AG09319 (cell line): ENCODE measurements around the gene DDX60.

Source experiments
- DNase-seq: peaks from one replicate; pipeline ENCODE4 v3.0.0-alpha.2; 2010; ENCODE audit warnings: low read depth; ENCODE audit errors: extremely low read depth
- TF ChIP-seq, protein P1 (sequence below): IDR thresholded peaks from 2 replicates; pipeline ENCODE4 v1.5.1; 2011; ENCODE audit warnings: low read depth, mild to moderate bottlenecking, inconsistent platforms, low read length, moderate library complexity

The DDX60 gene, protein sequence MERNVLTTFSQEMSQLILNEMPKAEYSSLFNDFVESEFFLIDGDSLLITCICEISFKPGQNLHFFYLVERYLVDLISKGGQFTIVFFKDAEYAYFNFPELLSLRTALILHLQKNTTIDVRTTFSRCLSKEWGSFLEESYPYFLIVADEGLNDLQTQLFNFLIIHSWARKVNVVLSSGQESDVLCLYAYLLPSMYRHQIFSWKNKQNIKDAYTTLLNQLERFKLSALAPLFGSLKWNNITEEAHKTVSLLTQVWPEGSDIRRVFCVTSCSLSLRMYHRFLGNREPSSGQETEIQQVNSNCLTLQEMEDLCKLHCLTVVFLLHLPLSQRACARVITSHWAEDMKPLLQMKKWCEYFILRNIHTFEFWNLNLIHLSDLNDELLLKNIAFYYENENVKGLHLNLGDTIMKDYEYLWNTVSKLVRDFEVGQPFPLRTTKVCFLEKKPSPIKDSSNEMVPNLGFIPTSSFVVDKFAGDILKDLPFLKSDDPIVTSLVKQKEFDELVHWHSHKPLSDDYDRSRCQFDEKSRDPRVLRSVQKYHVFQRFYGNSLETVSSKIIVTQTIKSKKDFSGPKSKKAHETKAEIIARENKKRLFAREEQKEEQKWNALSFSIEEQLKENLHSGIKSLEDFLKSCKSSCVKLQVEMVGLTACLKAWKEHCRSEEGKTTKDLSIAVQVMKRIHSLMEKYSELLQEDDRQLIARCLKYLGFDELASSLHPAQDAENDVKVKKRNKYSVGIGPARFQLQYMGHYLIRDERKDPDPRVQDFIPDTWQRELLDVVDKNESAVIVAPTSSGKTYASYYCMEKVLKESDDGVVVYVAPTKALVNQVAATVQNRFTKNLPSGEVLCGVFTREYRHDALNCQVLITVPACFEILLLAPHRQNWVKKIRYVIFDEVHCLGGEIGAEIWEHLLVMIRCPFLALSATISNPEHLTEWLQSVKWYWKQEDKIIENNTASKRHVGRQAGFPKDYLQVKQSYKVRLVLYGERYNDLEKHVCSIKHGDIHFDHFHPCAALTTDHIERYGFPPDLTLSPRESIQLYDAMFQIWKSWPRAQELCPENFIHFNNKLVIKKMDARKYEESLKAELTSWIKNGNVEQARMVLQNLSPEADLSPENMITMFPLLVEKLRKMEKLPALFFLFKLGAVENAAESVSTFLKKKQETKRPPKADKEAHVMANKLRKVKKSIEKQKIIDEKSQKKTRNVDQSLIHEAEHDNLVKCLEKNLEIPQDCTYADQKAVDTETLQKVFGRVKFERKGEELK (N-terminal part only)

DNA sequence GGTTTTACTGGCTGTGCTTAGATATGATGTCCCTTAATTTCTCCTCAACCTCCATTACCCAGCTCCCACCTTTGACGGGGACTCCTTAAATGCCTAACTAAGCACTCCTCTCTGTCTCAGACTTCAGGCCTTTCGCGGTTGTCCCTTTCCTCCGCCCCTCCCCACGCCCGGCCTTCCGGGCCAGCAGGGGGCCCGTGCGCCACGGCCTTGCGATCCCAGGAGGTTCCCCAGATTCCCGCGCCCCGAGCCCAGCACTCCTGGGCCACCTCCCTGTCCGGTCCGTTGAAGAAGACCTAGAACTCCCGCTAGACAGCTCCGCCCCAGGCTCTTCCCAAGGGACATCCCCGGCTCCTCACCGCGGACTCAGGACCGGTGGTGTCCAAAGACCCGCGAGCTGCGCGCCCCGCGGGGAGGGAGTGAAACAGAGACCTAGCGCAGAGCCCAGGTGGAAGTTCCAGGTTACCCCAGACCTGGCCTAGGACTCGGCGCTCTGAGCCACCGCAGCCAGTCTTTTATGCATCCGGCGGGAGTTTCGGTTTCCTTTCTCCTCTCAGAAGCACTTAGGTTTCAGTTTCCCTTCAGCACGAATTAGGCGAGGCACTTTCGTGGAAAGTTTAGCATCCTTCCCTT lies at the start of gene DDX60:
DDX60 (minus strand) TSS at position 487 of the 630 bp plus-strand sequence. CDS start 7,493 bp downstream, outside the sequence.
- DNase-seq = peak; percentile 29
- TF ChIP-seq, protein P1, sequence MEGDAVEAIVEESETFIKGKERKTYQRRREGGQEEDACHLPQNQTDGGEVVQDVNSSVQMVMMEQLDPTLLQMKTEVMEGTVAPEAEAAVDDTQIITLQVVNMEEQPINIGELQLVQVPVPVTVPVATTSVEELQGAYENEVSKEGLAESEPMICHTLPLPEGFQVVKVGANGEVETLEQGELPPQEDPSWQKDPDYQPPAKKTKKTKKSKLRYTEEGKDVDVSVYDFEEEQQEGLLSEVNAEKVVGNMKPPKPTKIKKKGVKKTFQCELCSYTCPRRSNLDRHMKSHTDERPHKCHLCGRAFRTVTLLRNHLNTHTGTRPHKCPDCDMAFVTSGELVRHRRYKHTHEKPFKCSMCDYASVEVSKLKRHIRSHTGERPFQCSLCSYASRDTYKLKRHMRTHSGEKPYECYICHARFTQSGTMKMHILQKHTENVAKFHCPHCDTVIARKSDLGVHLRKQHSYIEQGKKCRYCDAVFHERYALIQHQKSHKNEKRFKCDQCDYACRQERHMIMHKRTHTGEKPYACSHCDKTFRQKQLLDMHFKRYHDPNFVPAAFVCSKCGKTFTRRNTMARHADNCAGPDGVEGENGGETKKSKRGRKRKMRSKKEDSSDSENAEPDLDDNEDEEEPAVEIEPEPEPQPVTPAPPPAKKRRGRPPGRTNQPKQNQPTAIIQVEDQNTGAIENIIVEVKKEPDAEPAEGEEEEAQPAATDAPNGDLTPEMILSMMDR = peak; percentile 62

DNA sequence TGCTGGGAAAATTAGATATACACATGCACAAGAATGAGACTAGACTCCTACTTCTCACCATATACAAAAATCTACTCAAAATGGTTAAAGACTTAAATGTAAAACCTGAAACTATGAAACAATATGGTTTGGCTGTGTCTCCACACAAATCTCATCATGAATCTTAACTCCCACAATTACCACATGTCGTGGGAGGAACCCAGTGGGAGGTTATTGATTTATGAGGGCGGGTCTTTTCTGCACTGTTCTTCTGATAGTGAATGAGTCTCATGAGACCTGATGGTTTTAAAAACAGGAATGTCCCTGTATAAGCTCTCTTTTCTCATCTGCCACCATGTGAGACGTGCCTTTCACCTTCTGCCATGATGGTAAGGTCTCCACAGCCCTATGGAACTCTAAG lies 48.5 kb upstream of the DDX60 start:
- DNase-seq = no peak
- TF ChIP-seq, protein P1 = no peak

DNA sequence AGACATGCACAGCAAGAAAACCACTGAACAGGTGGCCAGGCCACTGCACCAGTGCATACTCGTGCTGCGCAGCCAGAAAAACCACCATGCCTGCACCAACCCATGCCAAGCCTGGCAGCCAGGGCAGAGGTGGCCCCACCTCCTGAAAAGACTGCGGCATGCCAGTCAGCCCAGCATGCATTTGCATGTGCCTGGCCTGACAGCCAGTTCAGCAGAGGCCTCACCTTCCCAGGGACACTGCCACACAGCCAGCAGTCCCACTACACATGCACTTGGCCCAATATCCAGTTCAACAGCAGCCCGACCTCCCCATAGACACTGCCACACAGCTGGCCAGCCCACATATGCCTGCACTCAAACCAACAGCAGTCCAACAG lies 43.5 kb upstream of the DDX60 start:
- TF ChIP-seq, protein P1 = no peak
- no peak for DNase-seq

DNA sequence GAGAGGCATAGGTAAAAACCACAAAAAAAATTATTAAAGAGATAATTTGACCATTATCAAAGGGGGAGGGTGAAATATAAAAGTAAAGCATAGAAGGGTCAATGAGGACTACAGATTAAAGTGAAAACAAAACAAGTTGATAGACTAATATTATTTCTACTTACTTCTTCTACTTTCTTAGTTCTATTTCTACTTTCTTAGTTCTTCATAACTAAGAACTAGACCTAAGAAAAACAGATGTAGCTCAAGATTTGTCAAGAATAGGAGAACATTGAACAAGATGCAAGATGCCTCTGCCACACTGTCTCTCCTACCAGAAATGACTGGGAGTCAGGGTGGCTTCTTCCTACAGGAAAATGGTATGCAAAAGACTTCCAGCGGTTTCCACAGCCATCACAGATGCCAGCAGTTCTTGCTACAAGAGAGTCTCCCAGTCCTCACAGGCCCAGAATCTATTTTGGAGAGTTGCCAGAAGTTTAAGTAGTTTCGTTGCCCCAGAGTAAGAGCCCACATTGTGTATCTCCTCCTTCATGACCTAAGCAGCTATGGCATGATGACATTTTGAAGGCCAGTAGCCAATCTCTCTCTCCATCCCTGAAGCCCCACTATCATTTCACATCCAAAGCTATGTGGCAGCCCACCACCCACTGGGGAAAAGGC lies 42.9 kb upstream of the DDX60 start:
- TF ChIP-seq, protein P1 = no peak
- DNase-seq = no peak

DNA sequence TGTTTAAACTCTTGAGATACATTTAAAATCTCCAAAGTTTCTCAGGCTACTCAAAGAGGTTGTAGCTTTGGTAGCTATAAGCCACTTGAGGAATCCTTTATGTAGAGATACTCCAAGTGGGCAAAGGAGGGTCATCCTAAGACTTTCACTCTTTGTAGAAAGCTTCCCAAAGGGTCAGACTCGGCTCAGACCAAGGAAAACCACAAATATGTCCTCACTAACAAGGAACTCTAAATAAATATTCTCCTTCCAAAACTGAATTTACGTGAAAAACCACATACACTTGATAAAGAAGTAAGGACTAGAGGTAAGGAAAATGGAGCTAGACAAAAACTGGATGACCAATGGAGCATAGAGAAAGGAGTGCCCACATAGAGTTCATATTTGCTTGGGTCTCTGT lies 41.7 kb upstream of the DDX60 start:
- no peak for DNase-seq
- TF ChIP-seq, protein P1 = no peak

DNA sequence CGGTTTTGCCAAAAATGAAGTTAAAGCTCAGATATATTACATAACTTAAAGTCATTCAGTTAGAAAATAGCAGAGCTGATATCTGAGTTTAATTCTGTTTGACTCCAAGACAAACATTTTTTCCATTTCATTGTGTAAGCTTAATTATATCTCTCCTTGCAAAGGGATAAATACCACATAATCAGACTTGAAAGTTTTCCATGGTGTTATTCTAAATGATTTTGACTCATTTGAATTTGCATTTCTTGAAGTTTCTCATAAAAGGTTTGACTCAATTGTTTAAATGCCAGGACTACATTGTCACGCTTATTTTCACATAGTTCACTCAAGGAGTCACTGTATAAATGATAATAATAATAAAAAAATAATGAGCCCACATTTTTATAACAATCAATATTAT lies 39.4 kb upstream of the DDX60 start:
- peak; percentile 27 for DNase-seq
- TF ChIP-seq, protein P1 = no peak
